ENCODE measurements around the gene ZDHHC6. TPM values are rescaled to one million over a fixed set of nuclear protein-coding genes. Genes with fewer than 3 reads are reported as not detected.
"Not testable (repeated sequence)": the region's sequence is repeated elsewhere in the genome, so short reads cannot be mapped to it uniquely, and the experiment has no call there.

The ZDHHC6 gene
- total and polyA plus RNA-seq, 3 donors from 2014 or later = 26.3 to 29.1 (median 28.5) TPM

- no peaks in the 10 kb centered on the region for H3K36me3 ChIP-seq (ENCODE audit: low read depth, missing control alignments)
- DNase-seq = no peak
- no peaks in the 10 kb centered on the region for H3K9me3 ChIP-seq
- H3K27me3 ChIP-seq = no peaks in the 10 kb centered on the region
- TF ChIP-seq POLR2A (IDR thresholded peaks at IDR 0.05) = no peak
- no peak for TF ChIP-seq CTCF (IDR thresholded peaks at IDR 0.05)
- H3K4me3 ChIP-seq = no peak overlapping the region
- H3K27ac ChIP-seq = no peak overlapping the region
- peaks cover 9% of the 10 kb centered on the region for H3K4me1 ChIP-seq
- 87 to 100% methylated on average over 1 of the region's 1 CpG for WGBS, 2 donors
- intact Hi-C loops (cut with DNase I; ENCODE audit: low total_unique reads) = no loop called here
These were observed 20.9 kb upstream of the ZDHHC6 start for GRCh38 chr10:112467541-112468075.

DNA sequence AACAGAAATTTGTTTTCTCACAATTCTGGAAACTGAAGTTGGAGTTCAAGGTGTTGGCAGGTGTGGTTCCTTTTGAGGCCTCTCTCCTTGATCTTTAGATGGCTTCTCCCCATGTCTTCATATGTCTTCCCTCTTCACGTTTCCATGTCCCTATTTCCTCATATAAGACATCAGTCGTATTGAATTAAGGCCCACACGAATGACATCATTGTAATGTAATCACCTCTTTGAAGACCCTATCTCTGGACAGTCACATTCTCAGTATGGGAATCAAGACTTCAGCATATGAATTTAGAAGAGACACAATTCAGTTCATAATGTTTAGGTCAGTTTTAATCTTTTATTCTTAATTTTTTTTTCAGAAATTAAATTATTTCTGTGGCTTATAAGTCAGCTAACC is 20.1 kb upstream of the ZDHHC6 start:
- no peak overlapping the region for H3K27ac ChIP-seq
- H3K9me3 ChIP-seq = no peaks in the 10 kb centered on the region
- no peak for TF ChIP-seq POLR2A (IDR thresholded peaks at IDR 0.05)
- no peak for TF ChIP-seq CTCF (IDR thresholded peaks at IDR 0.05)
- H3K36me3 ChIP-seq (ENCODE audit: low read depth, missing control alignments) = no peaks in the 10 kb centered on the region
- H3K4me1 ChIP-seq = peaks cover 6% of the 10 kb centered on the region
- no peaks in the 10 kb centered on the region for H3K27me3 ChIP-seq
- WGBS, 2 donors = 90 to 91% methylated on average over 3 of the region's 3 CpGs
- DNase-seq = no peak
- no peak overlapping the region for H3K4me3 ChIP-seq
- intact Hi-C loops (cut with DNase I; ENCODE audit: low total_unique reads) = no loop called here

- whole genome bisulfite sequencing, 2 donors = 92 to 95% methylated on average over 3 of the region's 3 CpGs
- no peak for DNase-seq
- no peaks in the 10 kb centered on the region for H3K36me3 ChIP-seq (ENCODE audit: low read depth, missing control alignments)
- H3K27me3 ChIP-seq = no peaks in the 10 kb centered on the region
- H3K27ac ChIP-seq = no peak overlapping the region
- TF ChIP-seq POLR2A (IDR thresholded peaks at IDR 0.05) = no peak
- no peak for TF ChIP-seq CTCF (IDR thresholded peaks at IDR 0.05)
- no peak overlapping the region for H3K4me3 ChIP-seq
- no peaks in the 10 kb centered on the region for H3K4me1 ChIP-seq
- intact Hi-C loops (cut with DNase I; ENCODE audit: low total_unique reads) = no loop called here
- H3K9me3 ChIP-seq = no peaks in the 10 kb centered on the region
These were observed 18.7 kb upstream of the ZDHHC6 start for GRCh38 chr10:112465299-112465883.

- H3K27me3 ChIP-seq; H3K4me1 ChIP-seq; DNase-seq; intact Hi-C loops (cut with DNase I; ENCODE audit: low total_unique reads); H3K36me3 ChIP-seq (ENCODE audit: low read depth, missing control alignments); H3K9me3 ChIP-seq; H3K4me3 ChIP-seq; H3K27ac ChIP-seq: not testable (repeated sequence)
- 90 to 95% methylated on average over 5 of the region's 5 CpGs for WGBS, 2 donors
These were observed 17.4 kb upstream of the ZDHHC6 start for GRCh38 chr10:112464074-112464473.

- H3K9me3 ChIP-seq = no peaks in the 10 kb centered on the region
- no peaks in the 10 kb centered on the region for H3K36me3 ChIP-seq (ENCODE audit: low read depth, missing control alignments)
- H3K27ac ChIP-seq = no peak overlapping the region
- 95 to 97% methylated on average over 4 of the region's 4 CpGs for WGBS, 2 donors
- intact Hi-C loops (cut with DNase I; ENCODE audit: low total_unique reads) = no loop called here
- no peak for DNase-seq
- H3K4me1 ChIP-seq = no peaks in the 10 kb centered on the region
- no peak for TF ChIP-seq CTCF (IDR thresholded peaks at IDR 0.05)
- TF ChIP-seq POLR2A (IDR thresholded peaks at IDR 0.05) = no peak
- H3K4me3 ChIP-seq = no peak overlapping the region
- H3K27me3 ChIP-seq = no peaks in the 10 kb centered on the region
These were observed 14.5 kb upstream of the ZDHHC6 start for GRCh38 chr10:112461029-112461887.

Measured in testis (tissue), 3 donors.